Measurements from ENCODE around the gene SLC6A19. TPM values are rescaled to one million over a fixed set of nuclear protein-coding genes. Genes with fewer than 3 reads are reported as not detected.
"Not testable (repeated sequence)": the region's sequence is repeated elsewhere in the genome, so short reads cannot be mapped to it uniquely, and the experiment has no call there.

SLC6A19 gene
- total RNA-seq, 1 donor from 2014 or later = not detected

- DNase-seq (ENCODE audit: low read depth) = no peak
These were observed 64.4 kb downstream of the SLC6A19 start for GRCh38 chr5:1265461-1266455.

- no peak for DNase-seq (ENCODE audit: low read depth)
These were observed 65.4 kb downstream of the SLC6A19 start for GRCh38 chr5:1266791-1267190.

- DNase-seq (ENCODE audit: low read depth) = not testable (repeated sequence)
These were observed 66.1 kb downstream of the SLC6A19 start for GRCh38 chr5:1267464-1267863.

GRCh38 chr5:1268056-1268455, 66.7 kb downstream of the SLC6A19 start:
- DNase-seq (ENCODE audit: low read depth) = no peak

GRCh38 chr5:1268666-1269065, 67.3 kb downstream of the SLC6A19 start:
- no peak for DNase-seq (ENCODE audit: low read depth)

- no peak for DNase-seq (ENCODE audit: low read depth)
These were observed 69.0 kb downstream of the SLC6A19 start for GRCh38 chr5:1270426-1270825.

- DNase-seq (ENCODE audit: low read depth) = no peak
These were observed 69.8 kb downstream of the SLC6A19 start for GRCh38 chr5:1270933-1271914.

- no peak for DNase-seq (ENCODE audit: low read depth)
These were observed 70.8 kb downstream of the SLC6A19 start for GRCh38 chr5:1272201-1272600.

GRCh38 chr5:1273745-1274144, 72.3 kb downstream of the SLC6A19 start:
- no peak for DNase-seq (ENCODE audit: low read depth)

GRCh38 chr5:1274471-1274870, 73.1 kb downstream of the SLC6A19 start:
- DNase-seq (ENCODE audit: low read depth) = no peak

Other genes starting within 250 kb of the SLC6A19 start
- gene NKD2, start 192.8 kb upstream of the SLC6A19 start, total RNA-seq = 0.10 TPM in 1 of 2 replicates, not detected in the other
- 35.8 and 42.2 TPM in 2 replicates for gene SLC12A7, start 89.5 kb upstream of the SLC6A19 start, total RNA-seq
- not detected in 2 replicates for gene SLC6A18, start 23.8 kb downstream of the SLC6A19 start, total RNA-seq
- gene TERT, start 93.5 kb downstream of the SLC6A19 start, total RNA-seq = not detected in 2 replicates
- 189 and 249 TPM in 2 replicates for gene CLPTM1L, start 143.5 kb downstream of the SLC6A19 start, total RNA-seq
- not detected in 2 replicates for gene SLC6A3, start 243.8 kb downstream of the SLC6A19 start, total RNA-seq